ENCODE data around the gene PCNX2.

The PCNX2 gene

DNA sequence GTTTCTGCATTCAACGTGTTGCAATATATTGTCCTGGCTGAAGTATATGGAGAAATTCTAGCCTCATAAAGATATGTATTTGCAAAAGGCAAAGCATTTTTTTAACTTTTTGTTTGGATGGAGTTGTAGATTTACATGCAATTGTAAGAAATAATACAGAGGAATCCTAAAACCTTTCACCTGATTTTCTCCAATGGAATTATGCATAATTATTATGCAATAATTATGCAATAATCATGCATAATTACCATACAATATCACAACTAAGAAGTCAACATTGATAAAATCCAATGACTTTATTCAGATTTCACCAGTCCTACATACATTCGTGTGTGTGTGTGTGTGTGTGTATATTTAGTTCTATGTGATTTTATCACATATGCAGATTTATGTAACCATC is 24.5 kb upstream of the PCNX2 start:
- TF ChIP-seq, protein P1, sequence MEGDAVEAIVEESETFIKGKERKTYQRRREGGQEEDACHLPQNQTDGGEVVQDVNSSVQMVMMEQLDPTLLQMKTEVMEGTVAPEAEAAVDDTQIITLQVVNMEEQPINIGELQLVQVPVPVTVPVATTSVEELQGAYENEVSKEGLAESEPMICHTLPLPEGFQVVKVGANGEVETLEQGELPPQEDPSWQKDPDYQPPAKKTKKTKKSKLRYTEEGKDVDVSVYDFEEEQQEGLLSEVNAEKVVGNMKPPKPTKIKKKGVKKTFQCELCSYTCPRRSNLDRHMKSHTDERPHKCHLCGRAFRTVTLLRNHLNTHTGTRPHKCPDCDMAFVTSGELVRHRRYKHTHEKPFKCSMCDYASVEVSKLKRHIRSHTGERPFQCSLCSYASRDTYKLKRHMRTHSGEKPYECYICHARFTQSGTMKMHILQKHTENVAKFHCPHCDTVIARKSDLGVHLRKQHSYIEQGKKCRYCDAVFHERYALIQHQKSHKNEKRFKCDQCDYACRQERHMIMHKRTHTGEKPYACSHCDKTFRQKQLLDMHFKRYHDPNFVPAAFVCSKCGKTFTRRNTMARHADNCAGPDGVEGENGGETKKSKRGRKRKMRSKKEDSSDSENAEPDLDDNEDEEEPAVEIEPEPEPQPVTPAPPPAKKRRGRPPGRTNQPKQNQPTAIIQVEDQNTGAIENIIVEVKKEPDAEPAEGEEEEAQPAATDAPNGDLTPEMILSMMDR (IDR thresholded peaks at IDR 0.05; ENCODE audit: low read length): no peak
- TF ChIP-seq EZH2phosphoT487 (IDR thresholded peaks at IDR 0.05; ENCODE audit: low read length) (no peak), EZH2 (optimal IDR thresholded peaks at IDR 0.05; ENCODE audit: low read depth, low read length) (no peak)
- H3K36me3 ChIP-seq (replicated peaks; ENCODE audit: insufficient read depth, low read length): no peaks in the 10 kb centered on the region
- H3K4me2 ChIP-seq (ENCODE audit: low read depth, low read length): peak overlapping the region; percentile 55; the same call in 1 of the 2 replicates
- no peaks in the 10 kb centered on the region for H3K9me3 ChIP-seq (replicated peaks; ENCODE audit: insufficient read depth, low read length)
- no peaks in the 10 kb centered on the region for H3K27me3 ChIP-seq (replicated peaks; ENCODE audit: insufficient read depth, low read length)
- no peak for DNase-seq
- H4K20me1 ChIP-seq (ENCODE audit: insufficient read depth, low read length): no peaks in the 10 kb centered on the region
- peaks cover 14% of the 10 kb centered on the region for H3F3A ChIP-seq (ENCODE audit: insufficient read depth, low read length)
- no peak overlapping the region for H3K9ac ChIP-seq (ENCODE audit: low read length)
- H3K4me1 ChIP-seq (ENCODE audit: low read length): peaks cover 12% of the 10 kb centered on the region
- H3K79me2 ChIP-seq (ENCODE audit: low read length): no peaks in the 10 kb centered on the region
- no peak overlapping the region for H2AFZ ChIP-seq (ENCODE audit: low read length)
- peak overlapping the region; percentile 72; the same call in 1 of the 2 replicates for H3K27ac ChIP-seq (ENCODE audit: low read length)
- no peaks in the 10 kb centered on the region for H3K9me2 ChIP-seq (replicated peaks; ENCODE audit: insufficient read depth, low read length)
- no peak overlapping the region for H3K4me3 ChIP-seq (ENCODE audit: low read length)

DNA sequence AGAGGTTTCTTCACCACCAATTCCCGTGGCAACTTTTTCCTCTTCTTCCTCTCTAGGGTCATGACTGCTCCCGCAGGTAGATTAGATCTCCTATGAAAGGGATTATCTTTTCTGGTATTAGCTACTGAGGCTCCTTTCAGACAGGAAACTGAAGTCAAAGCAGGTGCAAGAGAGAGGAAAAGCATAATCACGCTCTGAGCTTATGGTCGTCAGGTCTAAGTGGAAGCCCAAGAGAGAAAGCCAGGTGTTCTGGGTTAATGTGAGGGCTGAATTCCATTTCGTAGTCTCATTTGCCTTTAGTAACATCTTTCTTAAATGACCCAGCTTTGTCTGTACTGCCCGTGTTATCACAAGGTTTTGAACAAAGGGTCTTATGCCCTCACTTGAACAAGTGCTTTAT is 23.7 kb upstream of the PCNX2 start:
- Histone ChIP-seq H3K4me1 (ENCODE audit: low read length) (peaks cover 12% of the 10 kb centered on the region), H4K20me1 (ENCODE audit: insufficient read depth, low read length) (no peaks in the 10 kb centered on the region), H3K4me3 (ENCODE audit: low read length) (peak overlapping the region; percentile 7; the same call in 1 of the 2 replicates), H3K9me2 (replicated peaks; ENCODE audit: insufficient read depth, low read length) (no peaks in the 10 kb centered on the region), H3K9me3 (replicated peaks; ENCODE audit: insufficient read depth, low read length) (no peaks in the 10 kb centered on the region), H3K79me2 (ENCODE audit: low read length) (no peaks in the 10 kb centered on the region), H2AFZ (ENCODE audit: low read length) (peak overlapping the region; percentile 37), H3K9ac (ENCODE audit: low read length) (peak overlapping the region; percentile 16; the same call in 1 of the 2 replicates), H3K4me2 (ENCODE audit: low read depth, low read length) (peak overlapping the region; percentile 55), H3K27me3 (replicated peaks; ENCODE audit: insufficient read depth, low read length) (no peaks in the 10 kb centered on the region), H3F3A (ENCODE audit: insufficient read depth, low read length) (peaks cover 14% of the 10 kb centered on the region), H3K36me3 (replicated peaks; ENCODE audit: insufficient read depth, low read length) (no peaks in the 10 kb centered on the region), H3K27ac (ENCODE audit: low read length) (peak overlapping the region; percentile 72)
- TF ChIP-seq EZH2 (optimal IDR thresholded peaks at IDR 0.05; ENCODE audit: low read depth, low read length) (no peak), EZH2phosphoT487 (IDR thresholded peaks at IDR 0.05; ENCODE audit: low read length) (no peak)
- TF ChIP-seq, protein P1 (IDR thresholded peaks at IDR 0.05; ENCODE audit: low read length): no peak
- peak; percentile 91 for DNase-seq

DNA sequence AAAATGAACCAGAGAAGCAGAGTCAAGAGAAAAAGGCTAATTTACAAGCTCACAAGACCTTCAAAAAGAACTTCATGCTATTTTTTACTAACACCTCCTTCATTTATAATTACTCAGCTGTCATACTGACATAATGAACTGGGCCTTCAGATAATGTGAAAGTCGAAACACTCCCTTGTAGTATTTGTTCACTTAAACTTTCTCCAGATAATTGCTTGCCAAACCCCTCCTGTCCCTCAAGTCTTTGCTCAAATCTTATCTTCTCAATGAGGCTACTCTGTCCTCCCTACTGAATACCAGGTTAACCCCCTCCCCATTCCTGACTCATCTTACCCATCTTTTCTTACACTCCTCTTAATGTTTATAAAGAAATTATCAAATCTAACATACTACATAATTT is 20.9 kb upstream of the PCNX2 start:
- H3K9ac ChIP-seq (ENCODE audit: low read length): no peak overlapping the region

More for the DNA sequence above, 20.9 kb upstream of the PCNX2 start:
- Histone ChIP-seq H3F3A (ENCODE audit: insufficient read depth, low read length) (peaks cover 14% of the 10 kb centered on the region), H2AFZ (ENCODE audit: low read length) (no peak overlapping the region), H3K4me3 (ENCODE audit: low read length) (no peak overlapping the region), H3K9me3 (replicated peaks; ENCODE audit: insufficient read depth, low read length) (no peaks in the 10 kb centered on the region), H3K27ac (ENCODE audit: low read length) (no peak overlapping the region), H3K27me3 (replicated peaks; ENCODE audit: insufficient read depth, low read length) (no peaks in the 10 kb centered on the region), H3K9me2 (replicated peaks; ENCODE audit: insufficient read depth, low read length) (no peaks in the 10 kb centered on the region), H3K4me2 (ENCODE audit: low read depth, low read length) (no peak overlapping the region), H3K4me1 (ENCODE audit: low read length) (peaks cover 12% of the 10 kb centered on the region), H3K79me2 (ENCODE audit: low read length) (no peaks in the 10 kb centered on the region), H3K36me3 (replicated peaks; ENCODE audit: insufficient read depth, low read length) (no peaks in the 10 kb centered on the region), H4K20me1 (ENCODE audit: insufficient read depth, low read length) (no peaks in the 10 kb centered on the region)
- DNase-seq: no peak
- TF ChIP-seq EZH2 (optimal IDR thresholded peaks at IDR 0.05; ENCODE audit: low read depth, low read length): no peak
- TF ChIP-seq, protein P1 (IDR thresholded peaks at IDR 0.05; ENCODE audit: low read length): no peak
- TF ChIP-seq EZH2phosphoT487 (IDR thresholded peaks at IDR 0.05; ENCODE audit: low read length): no peak
